Left renal pelvis (tissue), 4 donors: ENCODE measurements around the gene RIC3. TPM values are rescaled to one million over a fixed set of nuclear protein-coding genes. Genes with fewer than 3 reads are reported as not detected.

Experiments
- polyA plus RNA-seq, 4 donors: library from polyadenylated mRNA; unstranded; fragments of 120-200 nt; gene quantifications; one replicate each; pipeline ENCODE4 v1.2.1, GENCODE V29; 2013; ENCODE audit not compliant: insufficient read length in 4 of 4

The RIC3 gene
- polyA plus RNA-seq, 4 donors = 6.6 to 18.1 (median 12.5) TPM

Other genes starting within 250 kb of the RIC3 start
- under 1 TPM in 2 of 4 donors, not detected in 2; 0.04 to 0.15 TPM for gene OR10A6, start 237.8 kb downstream of the RIC3 start, polyA plus RNA-seq
- under 1 TPM in 2 of 4 donors, not detected in 2; 0.10 to 0.13 TPM for gene OR10A3, start 227.3 kb downstream of the RIC3 start, polyA plus RNA-seq
- not detected for gene NLRP10, start 203.6 kb downstream of the RIC3 start, polyA plus RNA-seq
- 100 to 1,000 TPM; 283 to 343 (median 321) TPM for gene EIF3F, start 181.7 kb downstream of the RIC3 start, polyA plus RNA-seq
- 10 to 100 TPM; 23.4 to 28.6 (median 24.9) TPM for gene TUB, start 87.8 kb downstream of the RIC3 start, polyA plus RNA-seq
- gene LMO1, start 94.9 kb upstream of the RIC3 start, polyA plus RNA-seq = under 1 TPM; 0.16 to 0.84 (median 0.53) TPM